ENCODE results near the gene SLC8A2.

SLC8A2 gene

DNA sequence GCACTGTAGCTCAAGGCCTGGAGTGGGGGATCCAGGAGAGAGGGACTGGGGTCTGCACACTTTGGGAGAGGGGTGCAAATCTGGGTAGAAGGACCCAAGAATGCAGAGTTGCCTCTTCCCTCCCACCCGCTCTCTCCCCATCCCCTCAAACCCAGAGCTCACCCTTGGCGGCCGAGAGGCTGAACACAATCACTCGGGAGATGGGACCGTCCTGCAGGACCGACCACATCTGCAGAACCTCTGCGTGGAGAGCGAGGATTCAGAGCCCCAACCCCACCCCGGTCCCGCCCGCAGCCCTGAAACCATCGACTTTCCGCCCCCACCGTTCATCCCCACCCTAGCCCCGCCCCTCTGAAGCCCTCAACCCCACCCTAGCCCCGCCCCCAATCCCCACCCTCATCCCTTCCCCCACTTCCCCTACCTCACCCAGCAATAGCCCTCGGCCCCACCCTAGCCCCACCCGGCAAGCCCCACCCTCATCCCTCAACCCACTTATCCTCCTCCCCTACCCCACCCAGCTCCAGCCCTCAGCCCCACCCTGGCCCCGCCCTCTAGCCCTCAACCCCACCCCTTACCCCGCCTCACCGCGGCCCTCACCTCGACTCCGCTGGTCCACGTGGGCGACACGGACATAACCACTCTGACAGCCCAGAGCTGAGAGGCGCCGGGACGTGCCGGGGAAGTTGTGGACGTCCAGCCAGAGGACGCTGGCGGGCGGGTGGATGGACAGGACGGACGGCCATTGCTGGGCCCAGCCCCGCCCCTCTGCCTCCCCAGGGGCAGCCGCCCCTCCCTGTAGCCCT, 8.2 kb upstream of the SLC8A2 start:
- H3K4me3 ChIP-seq (ENCODE audit: low read depth, low read length): no peak overlapping the region
- TF ChIP-seq, protein P1, sequence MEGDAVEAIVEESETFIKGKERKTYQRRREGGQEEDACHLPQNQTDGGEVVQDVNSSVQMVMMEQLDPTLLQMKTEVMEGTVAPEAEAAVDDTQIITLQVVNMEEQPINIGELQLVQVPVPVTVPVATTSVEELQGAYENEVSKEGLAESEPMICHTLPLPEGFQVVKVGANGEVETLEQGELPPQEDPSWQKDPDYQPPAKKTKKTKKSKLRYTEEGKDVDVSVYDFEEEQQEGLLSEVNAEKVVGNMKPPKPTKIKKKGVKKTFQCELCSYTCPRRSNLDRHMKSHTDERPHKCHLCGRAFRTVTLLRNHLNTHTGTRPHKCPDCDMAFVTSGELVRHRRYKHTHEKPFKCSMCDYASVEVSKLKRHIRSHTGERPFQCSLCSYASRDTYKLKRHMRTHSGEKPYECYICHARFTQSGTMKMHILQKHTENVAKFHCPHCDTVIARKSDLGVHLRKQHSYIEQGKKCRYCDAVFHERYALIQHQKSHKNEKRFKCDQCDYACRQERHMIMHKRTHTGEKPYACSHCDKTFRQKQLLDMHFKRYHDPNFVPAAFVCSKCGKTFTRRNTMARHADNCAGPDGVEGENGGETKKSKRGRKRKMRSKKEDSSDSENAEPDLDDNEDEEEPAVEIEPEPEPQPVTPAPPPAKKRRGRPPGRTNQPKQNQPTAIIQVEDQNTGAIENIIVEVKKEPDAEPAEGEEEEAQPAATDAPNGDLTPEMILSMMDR (IDR thresholded peaks at IDR 0.05; ENCODE audit: low read depth, low read length, missing control alignments): no peak
- DNase-seq (ENCODE audit: low read depth): no peak

DNA sequence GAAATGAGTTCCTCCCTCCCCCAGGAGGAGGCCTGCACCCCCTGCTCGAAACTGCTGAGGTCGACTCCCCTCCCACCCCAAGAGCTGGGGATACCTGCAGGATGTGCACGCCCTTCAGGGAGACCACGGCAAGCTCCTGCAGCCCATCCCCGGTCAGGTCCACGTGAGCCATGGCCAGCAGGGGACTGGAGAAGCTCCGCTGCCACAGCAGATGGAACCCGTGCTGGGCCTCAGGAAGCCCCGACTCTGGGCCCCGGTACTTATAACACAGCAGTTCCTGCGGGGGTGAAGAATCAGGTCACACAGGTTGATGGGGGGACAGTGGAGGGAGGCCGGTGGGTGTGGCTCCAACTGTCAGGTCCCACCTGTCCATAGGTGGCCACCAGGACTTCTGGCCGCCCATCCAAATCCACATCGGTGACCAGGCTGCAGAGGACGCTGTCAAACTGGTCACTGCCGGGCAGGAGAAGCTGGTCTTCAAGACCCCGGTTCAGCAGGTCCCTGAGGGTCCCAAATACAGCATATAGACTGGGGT, 4.8 kb upstream of the SLC8A2 start:
- no peak for DNase-seq (ENCODE audit: low read depth)
- TF ChIP-seq, protein P1 (IDR thresholded peaks at IDR 0.05; ENCODE audit: low read depth, low read length, missing control alignments): no peak
- no peak overlapping the region for H3K4me3 ChIP-seq (ENCODE audit: low read depth, low read length)

DNA sequence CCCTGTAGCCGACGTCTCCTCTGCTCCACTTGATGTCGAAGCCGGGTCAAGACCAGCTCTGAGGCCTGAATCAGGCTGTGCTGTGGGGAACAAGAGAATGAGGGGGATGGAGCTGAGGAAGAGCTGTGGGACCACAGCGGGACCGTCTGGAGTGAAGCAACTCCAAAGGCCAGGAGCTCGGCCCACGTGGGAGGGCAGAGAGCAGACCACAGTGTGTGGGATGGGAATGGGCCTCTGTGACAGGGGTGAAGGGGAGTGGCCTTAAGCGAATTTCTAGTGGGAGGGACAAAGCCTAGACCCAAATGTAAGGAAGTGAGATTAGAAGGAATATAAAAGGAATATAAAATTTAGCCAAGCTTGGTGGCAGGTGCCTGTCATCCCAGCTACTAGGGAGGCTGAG, 3.8 kb upstream of the SLC8A2 start:
- DNase-seq (ENCODE audit: low read depth): no peak
- TF ChIP-seq, protein P1 (IDR thresholded peaks at IDR 0.05; ENCODE audit: low read depth, low read length, missing control alignments): no peak
- no peak overlapping the region for H3K4me3 ChIP-seq (ENCODE audit: low read depth, low read length)

- TF ChIP-seq, protein P1 (IDR thresholded peaks at IDR 0.05; ENCODE audit: low read depth, low read length, missing control alignments): no peak
- no peak for DNase-seq (ENCODE audit: low read depth)
Measured at GRCh38 chr19:47473336-47473735, 1.6 kb upstream of the SLC8A2 start.

DNA sequence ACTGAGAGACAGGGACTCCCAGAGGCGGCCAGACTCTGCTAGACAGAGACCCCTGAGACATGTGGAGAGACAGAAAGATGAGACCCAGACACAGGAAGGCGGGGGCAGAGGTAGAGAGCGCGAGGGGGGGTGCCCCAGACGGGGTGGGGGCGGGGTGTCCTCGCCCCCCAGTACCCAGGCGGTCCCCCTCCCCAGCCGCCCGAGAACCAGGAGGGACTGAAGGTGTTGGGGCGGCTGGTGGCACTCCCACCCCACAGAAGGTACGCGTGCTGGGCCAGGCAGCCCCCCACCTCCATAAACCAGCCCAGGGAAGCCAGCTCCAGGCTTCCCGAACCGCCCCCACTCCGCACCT, 336 bp downstream of the SLC8A2 start:
- DNase-seq (ENCODE audit: low read depth): no peak
- TF ChIP-seq, protein P1 (IDR thresholded peaks at IDR 0.05; ENCODE audit: low read depth, low read length, missing control alignments): no peak
- H3K4me3 ChIP-seq (ENCODE audit: low read depth, low read length): no peak overlapping the region

More at GRCh38 chr19:47473336-47473735, 1.6 kb upstream of the SLC8A2 start:
- no peak overlapping the region for H3K4me3 ChIP-seq (ENCODE audit: low read depth, low read length)

DNA sequence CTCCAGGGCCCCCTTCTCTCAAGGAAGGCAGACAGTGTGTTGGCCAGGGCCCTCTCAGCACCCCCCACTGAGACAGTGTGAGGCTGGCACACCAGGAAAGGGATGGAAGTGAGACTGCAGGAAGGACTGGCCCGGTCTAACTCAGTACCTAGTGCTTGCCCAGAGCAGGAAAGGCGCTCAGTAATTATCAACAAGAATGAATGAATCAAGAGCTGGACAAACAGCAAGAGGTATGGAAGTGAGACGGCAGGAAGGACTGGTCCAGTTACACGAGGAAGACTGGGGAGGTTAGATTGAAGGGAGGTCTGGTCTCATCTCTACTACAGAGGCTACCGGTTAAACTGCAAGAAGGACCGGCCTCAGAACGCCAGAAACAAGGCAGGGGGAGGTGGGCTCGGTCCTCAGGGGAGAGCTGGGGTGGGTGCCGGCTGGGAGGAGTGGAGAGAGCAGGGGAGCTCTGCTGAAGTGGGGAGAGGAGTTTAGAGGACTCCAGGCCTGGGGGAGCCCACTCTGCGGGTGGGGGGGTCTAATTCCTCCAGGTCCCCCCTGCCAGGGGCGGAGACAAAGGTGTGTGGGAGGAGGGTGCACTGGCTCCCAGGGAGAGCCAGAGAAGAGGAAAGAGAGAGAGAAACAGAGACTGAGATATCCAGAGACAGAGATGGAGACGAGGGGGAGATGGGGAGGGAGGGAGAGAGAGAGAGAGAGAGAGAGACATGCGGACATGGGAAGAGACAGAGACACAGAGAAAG, 1.1 kb downstream of the SLC8A2 start:
- no peak for DNase-seq (ENCODE audit: low read depth)
- TF ChIP-seq, protein P1 (IDR thresholded peaks at IDR 0.05; ENCODE audit: low read depth, low read length, missing control alignments): no peak
- H3K4me3 ChIP-seq (ENCODE audit: low read depth, low read length): no peak overlapping the region
